DND-41 (cell line): ENCODE data around the gene TAOK1.

Experiments used
- ATAC-seq: fragments of 200-7000 bp; cut with Tn5 transposase; 3 replicates; pipeline ENCODE4 v1.9.1; 2021; ENCODE audit warnings: low read depth; ENCODE audit not compliant: insufficient read depth
- DNase-seq: peaks from one replicate; pipeline ENCODE4 v3.0.0-alpha.2; 2020
- H2AFZ ChIP-seq: 2 replicates; pipeline ENCODE4 v1.6.0; 2012; ENCODE audit warnings: low read depth, low read length
- H3K27ac ChIP-seq: 2 replicates; pipeline ENCODE4 v1.5.1; 2012; ENCODE audit warnings: low read length, inconsistent platforms
- H3K27me3 ChIP-seq: fragments of 200-600 bp; sonication (generic); 2 replicates; pipeline ENCODE4 v1.6.0; 2012; ENCODE audit warnings: low read length, mild to moderate bottlenecking, inconsistent platforms; ENCODE audit not compliant: insufficient read depth, poor library complexity
- H3K36me3 ChIP-seq: 2 replicates; pipeline ENCODE4 v1.5.1; 2012; ENCODE audit warnings: low read length, inconsistent platforms; ENCODE audit not compliant: insufficient read depth
- H3K4me1 ChIP-seq: 2 replicates; pipeline ENCODE4 v1.5.1; 2012; ENCODE audit warnings: mild to moderate bottlenecking, low read length; ENCODE audit not compliant: insufficient read depth
- H3K4me2 ChIP-seq: 2 replicates; pipeline ENCODE4 v1.6.0; 2012; ENCODE audit warnings: mild to moderate bottlenecking, moderate library complexity, low read length, inconsistent platforms; ENCODE audit not compliant: insufficient read depth
- H3K4me3 ChIP-seq, 2 experiments: fragments of 200-600 bp in 1 of 2; shearing (Covaris generic) in 1 of 2; 2 replicates each; pipeline ENCODE4 v1.5.1; 2012 to 2016; ENCODE audit warnings: inconsistent platforms in 2 of 2, low read length in 2 of 2, mild to moderate bottlenecking in 2 of 2, low read depth in 1 of 2, moderate library complexity in 1 of 2
- H3K79me2 ChIP-seq: 2 replicates; pipeline ENCODE4 v1.6.0; 2012; ENCODE audit warnings: low read length, inconsistent platforms; ENCODE audit not compliant: insufficient read depth
- H3K9ac ChIP-seq: 2 replicates; pipeline ENCODE4 v1.6.0; 2012; ENCODE audit warnings: low read depth, mild to moderate bottlenecking, inconsistent platforms, low read length, moderate library complexity
- H3K9me3 ChIP-seq: 2 replicates; pipeline ENCODE4 v1.5.1; 2012; ENCODE audit warnings: low read length, moderate library complexity, mild to moderate bottlenecking, inconsistent platforms; ENCODE audit not compliant: insufficient read depth, severe bottlenecking
- H4K20me1 ChIP-seq: 2 replicates; pipeline ENCODE4 v1.6.0; 2012; ENCODE audit warnings: low read length; ENCODE audit not compliant: insufficient read depth
- CTCF ChIP-seq: IDR thresholded peaks from 2 replicates; pipeline ENCODE4 v1.5.1; 2012; ENCODE audit warnings: borderline replicate concordance, low read length, moderate library complexity, mild to moderate bottlenecking; ENCODE audit not compliant: poor library complexity, severe bottlenecking; ENCODE audit errors: extremely low read depth
- EZH2 ChIP-seq: IDR thresholded peaks from 3 replicates; pipeline ENCODE4 v1.6.1; 2012; ENCODE audit warnings: borderline replicate concordance, low read depth, mild to moderate bottlenecking, moderate library complexity, low read length, inconsistent platforms; ENCODE audit not compliant: severe bottlenecking

Gene TAOK1

GRCh38 chr17:29597361-29598172 is 207.4 kb downstream of the TAOK1 start:
- TF ChIP-seq EZH2 (no peak), CTCF (no peak)
- H3K27me3 ChIP-seq, result peaks cover 6% of the 10 kb centered on the region
- ATAC-seq (no peak), DNase-seq (no peak)
- no peak overlapping the region for H3K4me2 ChIP-seq
- H3K4me3 ChIP-seq, result no peak overlapping the region
- H3K9ac ChIP-seq, result no peak overlapping the region
- H3K27ac ChIP-seq, result no peak overlapping the region
- H2AFZ ChIP-seq, result no peak overlapping the region
- peaks cover 21% of the 10 kb centered on the region for H3K4me1 ChIP-seq
- H4K20me1 ChIP-seq, result peaks cover 37% of the 10 kb centered on the region
- H3K79me2 ChIP-seq, result peaks cover 8% of the 10 kb centered on the region; the same call in 1 of the 2 replicates
- no peaks in the 10 kb centered on the region for H3K9me3 ChIP-seq
- no peaks in the 10 kb centered on the region for H3K36me3 ChIP-seq
